ENCODE data around the gene EPM2A. TPM values are rescaled to one million over a fixed set of nuclear protein-coding genes. Genes with fewer than 3 reads are reported as not detected.

Gene EPM2A
- total and polyA plus RNA-seq, 2 donors (not counting 3 experiments of a cell fraction or from before 2014, with no cell fraction given): 3.1 to 4.8 TPM

DNA sequence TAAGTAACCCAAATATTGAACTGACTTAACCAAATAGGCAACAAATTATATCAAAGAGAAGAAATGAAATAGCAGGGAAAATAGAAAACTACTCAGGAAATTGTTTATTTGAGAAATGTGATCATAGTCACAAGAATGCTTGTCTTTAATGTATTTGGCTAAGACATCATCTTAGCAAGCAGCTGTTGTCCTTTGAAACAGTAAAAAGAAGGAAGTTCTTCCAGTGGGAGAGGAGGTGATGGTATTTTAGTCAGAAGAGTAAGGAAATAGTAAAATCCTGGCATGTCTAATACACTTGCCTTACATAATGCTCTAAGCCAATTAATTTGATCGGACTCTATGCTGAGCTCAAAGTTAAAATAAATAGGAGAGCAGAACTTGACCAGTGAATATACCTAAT, 126.5 kb downstream of the EPM2A start:
- Histone ChIP-seq H3K27me3 (ENCODE audit: control insufficient read depth in 2 of 2, insufficient read depth in 2 of 2, low read length in 2 of 2) (no peaks in the 10 kb centered on the region), H3K4me1 (ENCODE audit: control insufficient read depth, extremely low read depth, insufficient read depth, low read length) (no peaks in the 10 kb centered on the region), H3K4me3 (replicated peaks in 1 of 3; ENCODE audit: insufficient read depth in 1 of 3, low read depth in 1 of 3, low read length in 3 of 3) (no peak overlapping the region), H3K4me2 (ENCODE audit: insufficient read depth, low read length) (no peak overlapping the region), H3K9me1 (replicated peaks; ENCODE audit: control insufficient read depth, extremely low read depth, insufficient read depth, low read length) (no peaks in the 10 kb centered on the region), H3K9ac (replicated peaks; ENCODE audit: extremely low read depth, insufficient read depth, low read length) (no peak overlapping the region), H3K27ac (ENCODE audit: insufficient read depth, low read depth, low read length) (no peak overlapping the region), H2AFZ (ENCODE audit: low read depth, low read length) (no peak overlapping the region), H4K20me1 (replicated peaks; ENCODE audit: control insufficient read depth, extremely low read depth, insufficient read depth, low read length) (no peaks in the 10 kb centered on the region), H3K9me3 (replicated peaks; ENCODE audit: control insufficient read depth, insufficient read depth, low read length) (no peaks in the 10 kb centered on the region), H3K36me3 (ENCODE audit: control insufficient read depth in 2 of 2, extremely low read depth in 1 of 2, insufficient read depth in 2 of 2, low read length in 2 of 2) (no peaks in the 10 kb centered on the region), H3K79me2 (ENCODE audit: control insufficient read depth, insufficient read depth, low read length) (no peaks in the 10 kb centered on the region)
- POLR2A ChIA-PET: no interaction called here
- FAIRE-seq (no peak), DNase-seq (ENCODE audit: low read depth, low spot score) (no peak)
- no peak for TF ChIP-seq GATA2 (IDR thresholded peaks at IDR 0.05; ENCODE audit: insufficient read depth, insufficient read length, low read depth, low read length)
- CTCF ChIA-PET: interaction anchor here (0.7 to 1.3 kb wide), 2 partner anchors 10 to 25 kb away, joined by 3 to 9 read pairs; no protein-coding TSS in a partner anchor
- intact Hi-C loops (cut with micrococcal nuclease) (no loop called here), dilution Hi-C loops (cut with MboI; ENCODE audit: extremely low pct_ligation_motif_present, low sequenced_read_pairs) (no loop called here)
- no TSS peak for BruUV-seq (replicated peaks)

GRCh38 chr6:145603991-145604390, 131.3 kb downstream of the EPM2A start:
- H3K27ac ChIP-seq (ENCODE audit: insufficient read depth, low read depth, low read length): no peak overlapping the region
- no peaks in the 10 kb centered on the region for H3K27me3 ChIP-seq (ENCODE audit: control insufficient read depth in 2 of 2, insufficient read depth in 2 of 2, low read length in 2 of 2)
- intact Hi-C loops (cut with micrococcal nuclease): no loop called here
- no peak overlapping the region for H3K4me2 ChIP-seq (ENCODE audit: insufficient read depth, low read length)
- H2AFZ ChIP-seq (ENCODE audit: low read depth, low read length): no peak overlapping the region
- TF ChIP-seq FOS (IDR thresholded peaks at IDR 0.05; ENCODE audit: borderline replicate concordance, insufficient read depth, low read length): no peak
- TF ChIP-seq EZH2 (IDR thresholded peaks at IDR 0.05; ENCODE audit: borderline replicate concordance, low read depth, low read length, severe bottlenecking): no peak
- no peak for TF ChIP-seq MYC (IDR thresholded peaks at IDR 0.05; ENCODE audit: low read depth, low read length)
- no peak for TF ChIP-seq CTCF (IDR thresholded peaks at IDR 0.05; ENCODE audit: extremely low read depth in 1 of 2, insufficient read depth in 1 of 2, low read depth in 1 of 2, low read length in 2 of 2)
- no peak for TF ChIP-seq POLR2A (IDR thresholded peaks at IDR 0.05; ENCODE audit: low read depth, low read length)
- no peak for TF ChIP-seq JUN (IDR thresholded peaks at IDR 0.05; ENCODE audit: borderline replicate concordance, insufficient read depth, insufficient read length, low read depth)
- TF ChIP-seq, protein P1, sequence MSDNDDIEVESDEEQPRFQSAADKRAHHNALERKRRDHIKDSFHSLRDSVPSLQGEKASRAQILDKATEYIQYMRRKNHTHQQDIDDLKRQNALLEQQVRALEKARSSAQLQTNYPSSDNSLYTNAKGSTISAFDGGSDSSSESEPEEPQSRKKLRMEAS (IDR thresholded peaks at IDR 0.05; ENCODE audit: insufficient read depth, insufficient read length): no peak
- no peak for TF ChIP-seq POLR2AphosphoS5 (IDR thresholded peaks at IDR 0.05; ENCODE audit: insufficient read depth, low read depth, low read length)
- no peak for TF ChIP-seq GATA2 (IDR thresholded peaks at IDR 0.05; ENCODE audit: insufficient read depth, insufficient read length, low read depth, low read length)
- H3K4me3 ChIP-seq (replicated peaks in 1 of 3; ENCODE audit: insufficient read depth in 1 of 3, low read depth in 1 of 3, low read length in 3 of 3): no peak overlapping the region
- H3K9me3 ChIP-seq (replicated peaks; ENCODE audit: control insufficient read depth, insufficient read depth, low read length): no peaks in the 10 kb centered on the region
- DNase-seq (ENCODE audit: low read depth, low spot score) (no peak), FAIRE-seq (no peak)
- no peaks in the 10 kb centered on the region for H4K20me1 ChIP-seq (replicated peaks; ENCODE audit: control insufficient read depth, extremely low read depth, insufficient read depth, low read length)
- ChIA-PET CTCF (interaction anchor here (0.9 to 5.4 kb wide), 3 partner anchors 10 to 100 kb away, joined by 3 to 17 read pairs (median 3); no protein-coding TSS in a partner anchor), POLR2A (no interaction called here)
- no peaks in the 10 kb centered on the region for H3K79me2 ChIP-seq (ENCODE audit: control insufficient read depth, insufficient read depth, low read length)
- H3K9ac ChIP-seq (replicated peaks; ENCODE audit: extremely low read depth, insufficient read depth, low read length): no peak overlapping the region
- no peaks in the 10 kb centered on the region for H3K4me1 ChIP-seq (ENCODE audit: control insufficient read depth, extremely low read depth, insufficient read depth, low read length)
- no TSS peak for BruUV-seq (replicated peaks)
- dilution Hi-C loops (cut with MboI; ENCODE audit: extremely low pct_ligation_motif_present, low sequenced_read_pairs): no loop called here
- H3K9me1 ChIP-seq (replicated peaks; ENCODE audit: control insufficient read depth, extremely low read depth, insufficient read depth, low read length): no peaks in the 10 kb centered on the region
- no peaks in the 10 kb centered on the region for H3K36me3 ChIP-seq (ENCODE audit: control insufficient read depth in 2 of 2, extremely low read depth in 1 of 2, insufficient read depth in 2 of 2, low read length in 2 of 2)
